K562 (cell line): Measurements from ENCODE around the gene ESPN. TPM values are rescaled to one million over a fixed set of nuclear protein-coding genes. Genes with fewer than 3 reads are reported as not detected.

Experiments
- ARID4B ChIP-seq: sonication (generic); formaldehyde crosslinking; IDR thresholded peaks from 2 replicates; pipeline ENCODE4 v1.8.0; 2022; ENCODE audit warnings: mild to moderate bottlenecking, missing genetic modification reagents
- C11orf30 ChIP-seq: fragments of 450-650 bp; IDR thresholded peaks from 2 replicates; pipeline ENCODE4 v1.6.1; 2016; ENCODE audit warnings: low read depth, mild to moderate bottlenecking
- CHD4 ChIP-seq: fragments of 200-600 bp; sonication (generic); IDR thresholded peaks from 3 replicates; pipeline ENCODE4 v1.6.1; 2012; ENCODE audit warnings: low read depth, mild to moderate bottlenecking, mixed read lengths, low read length, inconsistent platforms; ENCODE audit not compliant: insufficient read depth, insufficient replicate concordance, poor library complexity, severe bottlenecking
- CREBBP ChIP-seq: IDR thresholded peaks from one replicate; pipeline ENCODE4 v1.6.1; 2012; ENCODE audit warnings: low read depth, mild to moderate bottlenecking, control low read depth, inconsistent platforms, low read length
- E2F6 ChIP-seq, 2 experiments: IDR thresholded peaks; 2 replicates each; pipeline ENCODE4 v1.6.1; 2011; ENCODE audit warnings: borderline replicate concordance in 1 of 2, control low read depth in 1 of 2, low read depth in 1 of 2, low read length in 1 of 2, mild to moderate bottlenecking in 1 of 2, mixed read lengths in 1 of 2, moderate library complexity in 1 of 2; ENCODE audit not compliant: insufficient read depth in 1 of 2, insufficient read length in 1 of 2, poor library complexity in 1 of 2, severe bottlenecking in 1 of 2; ENCODE audit errors: extremely low read depth in 1 of 2
- FOXK1 ChIP-seq: sonication (generic); formaldehyde crosslinking; IDR thresholded peaks from 2 replicates; pipeline ENCODE4 v1.8.0; 2022; ENCODE audit warnings: missing genetic modification reagents, mild to moderate bottlenecking, borderline replicate concordance
- HDAC1 ChIP-seq, 2 experiments: fragments of 450-650 bp; IDR thresholded peaks; 2 replicates each; pipeline ENCODE4 v1.6.1; 2016 to 2017; ENCODE audit warnings: inconsistent platforms in 1 of 2, mild to moderate bottlenecking in 1 of 2, moderate library complexity in 1 of 2
- HMGN3 ChIP-seq: IDR thresholded peaks from 2 replicates; pipeline ENCODE4 v1.6.1; 2011; ENCODE audit warnings: borderline replicate concordance, low read depth, mild to moderate bottlenecking, mixed read lengths, low read length; ENCODE audit not compliant: insufficient read length; ENCODE audit errors: extremely low read depth
- MAX ChIP-seq: sonication (generic); formaldehyde crosslinking; IDR thresholded peaks from 2 replicates; pipeline ENCODE4 v1.9.0; 2022; ENCODE audit warnings: mild to moderate bottlenecking, missing genetic modification reagents
- RBM15 ChIP-seq: fragments of 200-400 bp; formaldehyde crosslinking; IDR thresholded peaks from 2 replicates; pipeline ENCODE4 v1.6.1; 2018; ENCODE audit warnings: mild to moderate bottlenecking, low read length, moderate library complexity; ENCODE audit not compliant: insufficient read depth
- SRSF7 ChIP-seq: fragments of 200-400 bp; formaldehyde crosslinking; optimal IDR thresholded peaks from 2 replicates; pipeline ENCODE3; 2017; ENCODE audit warnings: mild to moderate bottlenecking, low read depth, low read length
- YY1 ChIP-seq, 3 experiments: IDR thresholded peaks; 2 replicates each; pipeline ENCODE4 v1.6.1; 2011; ENCODE audit warnings: low read length in 2 of 3, mild to moderate bottlenecking in 2 of 3, moderate library complexity in 2 of 3, borderline replicate concordance in 1 of 3, control low read depth in 1 of 3, low read depth in 1 of 3; ENCODE audit not compliant: insufficient read depth in 3 of 3, insufficient replicate concordance in 2 of 3, control insufficient read depth in 1 of 3, insufficient read length in 1 of 3; ENCODE audit errors: extremely low read depth in 1 of 3
- ZBTB11 ChIP-seq, 3 experiments: fragments of 200-800 bp in 1 of 3; fragments of 250-450 bp in 1 of 3; fragments of 450-650 bp in 1 of 3; sonication (Bioruptor Pico) in 1 of 3; sonication (Bioruptor generic) in 1 of 3; formaldehyde crosslinking in 1 of 3; IDR thresholded peaks; 2 replicates each; pipeline versions ENCODE4 v1.6.1 to v1.8.0; 2016 to 2022; ENCODE audit warnings: mild to moderate bottlenecking in 2 of 3, missing genetic modification characterization in 2 of 3, missing compliant biosample characterization in 1 of 3, moderate library complexity in 1 of 3
- ZKSCAN3 ChIP-seq: fragments of 250-450 bp; sonication (Bioruptor Pico); IDR thresholded peaks from 2 replicates; pipeline ENCODE4 v1.4.0; 2020
- polyA plus RNA-seq, 8 experiments: library from polyadenylated mRNA; depleted of rRNA in 4 of 8; stranded (reverse) in 5 of 8; unstranded in 3 of 8; fragments of >200 nt; fragmentation: Nextera tagmentation in 2 of 8; fragmentation: Illumina TruSeq in 1 of 8; extraction: Ambion mirVana in 2 of 8; extraction: Trizol in 1 of 8; gene quantifications; 2 replicates each; pipeline versions ENCODE4 v1.2.1 to v1.2.3, GENCODE V29; 2011 to 2014; ENCODE audit warnings: inconsistent platforms in 1 of 8, missing spikeins in 1 of 8
- total RNA-seq, 7 experiments: library from RNA; depleted of rRNA in 6 of 7; stranded (reverse); fragments of >200 nt in 6 of 7; fragmentation: Illumina TruSeq in 2 of 7; extraction: Trizol in 2 of 7; gene quantifications; 2 replicates each; pipeline versions ENCODE4 v1.2.1 to v1.2.3, GENCODE V29; 2011 to 2021; ENCODE audit warnings: low replicate concordance in 1 of 7

ESPN gene
- total and polyA plus RNA-seq, 9 of the 15 experiments (the other 6 are each of a cell fraction or from before 2014, with no cell fraction given) = 0.07 to 1.2 (median 0.45) TPM; not detected in 3

- peak; percentile 49; the same call in 1 of the 2 replicates for TF ChIP-seq ARID4B (CRISPR knock-in tag)
- no peak for TF ChIP-seq SRSF7
- peak; percentile 4 for TF ChIP-seq HMGN3
- no peak for TF ChIP-seq HDAC1 (IDR thresholded peaks at IDR 0.05)
- no peak for TF ChIP-seq ZBTB11 (CRISPR knock-in tag; IDR thresholded peaks at IDR 0.05)
- peak in 1 of 2 experiments; percentile 72 for TF ChIP-seq E2F6 (IDR thresholded peaks at IDR 0.05; ENCODE audit: borderline replicate concordance in 1 of 2, extremely low read depth in 1 of 2, insufficient read depth in 1 of 2, insufficient read length in 1 of 2, low read depth in 1 of 2, low read length in 1 of 2, poor library complexity in 1 of 2, severe bottlenecking in 1 of 2)
- TF ChIP-seq MAX (CRISPR knock-in tag) = peak; percentile 62
- TF ChIP-seq CREBBP = no peak
- 0 out of 2 replicates have a peak, but pooled peaks have one; percentile 12 for TF ChIP-seq FOXK1
- peak in 2 of 3 experiments; percentile 70 to 85 for TF ChIP-seq YY1 (IDR thresholded peaks at IDR 0.05; ENCODE audit: borderline replicate concordance in 1 of 3, control insufficient read depth in 1 of 3, extremely low read depth in 1 of 3, insufficient read depth in 3 of 3, insufficient read length in 1 of 3, insufficient replicate concordance in 2 of 3, low read depth in 1 of 3, low read length in 2 of 3)
- no peak for TF ChIP-seq ZKSCAN3 (CRISPR knock-in tag)
- TF ChIP-seq C11orf30 = no peak
- no peak for TF ChIP-seq CHD4
- no peak for TF ChIP-seq RBM15
Observed at GRCh38 chr1:6471086-6471969, 46.8 kb downstream of the ESPN start (continued).
